Lower leg skin (tissue), 4 donors: Measurements from ENCODE around the gene TLK1. TPM values are rescaled to one million over a fixed set of nuclear protein-coding genes. Genes with fewer than 3 reads are reported as not detected.

Experiments used
- DNase-seq, 2 donors: peaks; one replicate each; pipeline ENCODE4 v3.0.0-alpha.2; 2019; ENCODE audit warnings: low spot score in 2 of 2
- H3K4me3 ChIP-seq: fragments of 200-600 bp; sonication (generic); 2 replicates; pipeline ENCODE4 v1.5.1; 2017; ENCODE audit warnings: mild to moderate bottlenecking, low read depth; ENCODE audit not compliant: poor library complexity, severe bottlenecking
- POLR2A ChIP-seq, 2 donors: fragments of 450-650 bp; IDR thresholded peaks; one replicate each; pipeline ENCODE4 v1.6.1; 2016 to 2017; ENCODE audit warnings: antibody characterized with exemption in 2 of 2, mild to moderate bottlenecking in 1 of 2, moderate library complexity in 1 of 2
- WGBS, 2 donors: methylation state at CpG; one replicate each; pipeline ENCODE4 v1.1.5; 2018; 5-methylcytosine and 5-hydroxymethylcytosine counted together
- intact Hi-C: fragments of 100-400 bp; cut with DNase I; formaldehyde crosslinking; loops from one replicate; pipeline ENCODE4 v1.15.0; 2023; ENCODE audit warnings: low total_unique reads
- total RNA-seq, 4 donors: library from RNA; depleted of rRNA; stranded (reverse); fragments of >200 nt; gene quantifications; one replicate each; pipeline ENCODE4 v1.1.0, GENCODE V29; 2016
- TF ChIP-seq, protein P1 (sequence below), 3 donors: fragments of 450-650 bp; IDR thresholded peaks; one replicate each; pipeline ENCODE4 v1.5.1; 2016; ENCODE audit warnings: antibody characterized with exemption in 3 of 3, mild to moderate bottlenecking in 3 of 3, moderate library complexity in 2 of 3

The TLK1 gene
- total RNA-seq, 4 donors from 2014 or later: 22.9 to 68.3 (median 26.2) TPM

GRCh38 chr2:170999654-171000053 is 161.0 kb downstream of the TLK1 start:
- TF ChIP-seq, protein P1, sequence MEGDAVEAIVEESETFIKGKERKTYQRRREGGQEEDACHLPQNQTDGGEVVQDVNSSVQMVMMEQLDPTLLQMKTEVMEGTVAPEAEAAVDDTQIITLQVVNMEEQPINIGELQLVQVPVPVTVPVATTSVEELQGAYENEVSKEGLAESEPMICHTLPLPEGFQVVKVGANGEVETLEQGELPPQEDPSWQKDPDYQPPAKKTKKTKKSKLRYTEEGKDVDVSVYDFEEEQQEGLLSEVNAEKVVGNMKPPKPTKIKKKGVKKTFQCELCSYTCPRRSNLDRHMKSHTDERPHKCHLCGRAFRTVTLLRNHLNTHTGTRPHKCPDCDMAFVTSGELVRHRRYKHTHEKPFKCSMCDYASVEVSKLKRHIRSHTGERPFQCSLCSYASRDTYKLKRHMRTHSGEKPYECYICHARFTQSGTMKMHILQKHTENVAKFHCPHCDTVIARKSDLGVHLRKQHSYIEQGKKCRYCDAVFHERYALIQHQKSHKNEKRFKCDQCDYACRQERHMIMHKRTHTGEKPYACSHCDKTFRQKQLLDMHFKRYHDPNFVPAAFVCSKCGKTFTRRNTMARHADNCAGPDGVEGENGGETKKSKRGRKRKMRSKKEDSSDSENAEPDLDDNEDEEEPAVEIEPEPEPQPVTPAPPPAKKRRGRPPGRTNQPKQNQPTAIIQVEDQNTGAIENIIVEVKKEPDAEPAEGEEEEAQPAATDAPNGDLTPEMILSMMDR (IDR thresholded peaks at IDR 0.05): no peak
- TF ChIP-seq POLR2A (IDR thresholded peaks at IDR 0.05): no peak
- no peak for DNase-seq
- intact Hi-C loops: no loop called here
- no peak overlapping the region for H3K4me3 ChIP-seq
- WGBS, 2 donors: 95 to 98% methylated on average over 6 of the region's 6 CpGs

- DNase-seq: no peak
- no peak overlapping the region for H3K4me3 ChIP-seq
- TF ChIP-seq, protein P1 (IDR thresholded peaks at IDR 0.05): no peak
- TF ChIP-seq POLR2A (IDR thresholded peaks at IDR 0.05): no peak
- intact Hi-C loops: no loop called here
- 81 to 83% methylated on average over 5 of the region's 5 CpGs for WGBS, 2 donors
Observed at GRCh38 chr2:170997893-170998597, 162.6 kb downstream of the TLK1 start.

DNA sequence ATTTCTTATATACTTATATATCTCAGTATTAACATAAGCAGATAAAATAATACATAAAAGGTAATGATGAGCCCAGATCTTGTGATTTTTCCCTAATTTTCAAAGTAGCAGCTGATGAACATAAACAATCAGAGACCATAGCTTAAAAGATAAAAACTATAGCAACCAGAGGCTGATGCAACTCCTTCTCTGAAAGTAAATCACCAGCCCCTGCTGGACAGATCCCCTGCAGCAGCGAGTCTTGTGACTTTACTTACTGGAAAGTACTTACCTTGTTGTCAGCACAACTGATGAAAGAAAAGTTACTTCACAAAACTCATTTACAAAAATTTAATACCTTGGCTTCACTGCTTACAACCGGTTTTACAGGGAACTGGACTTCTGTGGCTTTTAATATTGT is 164.4 kb downstream of the TLK1 start:
- no peak overlapping the region for H3K4me3 ChIP-seq
- TF ChIP-seq, protein P1 (IDR thresholded peaks at IDR 0.05): no peak
- no peak for TF ChIP-seq POLR2A (IDR thresholded peaks at IDR 0.05)
- intact Hi-C loops: no loop called here
- DNase-seq: no peak
- WGBS, 2 donors: 90 to 92% methylated on average over 2 of the region's 2 CpGs

- no peak for DNase-seq
- intact Hi-C loops: no loop called here
- WGBS, 2 donors: 93 to 96% methylated on average over 5 of the region's 5 CpGs
- no peak overlapping the region for H3K4me3 ChIP-seq
- TF ChIP-seq, protein P1 (IDR thresholded peaks at IDR 0.05): no peak
- TF ChIP-seq POLR2A (IDR thresholded peaks at IDR 0.05): no peak
Observed at GRCh38 chr2:170991398-170992182, 169.1 kb downstream of the TLK1 start.

DNA sequence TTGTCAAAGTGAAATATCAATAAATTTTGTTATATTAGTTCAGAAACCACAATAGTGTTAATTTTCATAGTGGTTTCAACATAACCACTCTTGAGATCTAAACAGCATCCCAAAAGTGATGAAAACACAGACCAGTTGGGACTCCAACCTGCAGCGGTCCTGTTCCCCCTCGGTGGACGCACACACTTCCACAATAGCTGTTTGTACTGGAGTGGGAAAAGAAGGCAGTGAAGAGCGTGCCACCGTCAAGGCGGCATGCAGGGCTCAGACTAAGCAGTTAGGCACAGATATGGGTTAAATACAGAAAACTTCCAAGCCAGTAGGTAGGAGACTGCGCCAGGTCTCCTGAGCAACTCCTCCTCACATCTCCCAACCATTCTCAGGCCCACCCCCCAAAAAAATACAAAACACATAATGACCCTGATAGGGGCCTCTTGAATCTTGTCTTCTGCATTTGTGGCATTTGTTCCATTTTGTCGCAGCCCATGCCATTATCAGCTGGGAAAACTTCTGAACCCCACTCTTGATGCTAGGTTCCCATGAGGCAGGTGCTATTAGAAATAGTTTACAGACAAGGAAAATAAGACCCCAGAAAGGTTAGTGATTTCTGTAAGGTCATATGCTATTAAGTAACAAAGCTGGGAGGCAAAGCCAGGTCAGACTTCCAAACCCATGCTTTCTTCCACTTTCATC is 174.0 kb downstream of the TLK1 start:
- WGBS, 2 donors: 95 to 98% methylated on average over 8 of the region's 8 CpGs
- intact Hi-C loops: no loop called here
- DNase-seq: no peak
- no peak overlapping the region for H3K4me3 ChIP-seq
- no peak for TF ChIP-seq POLR2A (IDR thresholded peaks at IDR 0.05)
- TF ChIP-seq, protein P1 (IDR thresholded peaks at IDR 0.05): no peak
